ENCODE results near the gene BCL11B.

BCL11B gene

DNA sequence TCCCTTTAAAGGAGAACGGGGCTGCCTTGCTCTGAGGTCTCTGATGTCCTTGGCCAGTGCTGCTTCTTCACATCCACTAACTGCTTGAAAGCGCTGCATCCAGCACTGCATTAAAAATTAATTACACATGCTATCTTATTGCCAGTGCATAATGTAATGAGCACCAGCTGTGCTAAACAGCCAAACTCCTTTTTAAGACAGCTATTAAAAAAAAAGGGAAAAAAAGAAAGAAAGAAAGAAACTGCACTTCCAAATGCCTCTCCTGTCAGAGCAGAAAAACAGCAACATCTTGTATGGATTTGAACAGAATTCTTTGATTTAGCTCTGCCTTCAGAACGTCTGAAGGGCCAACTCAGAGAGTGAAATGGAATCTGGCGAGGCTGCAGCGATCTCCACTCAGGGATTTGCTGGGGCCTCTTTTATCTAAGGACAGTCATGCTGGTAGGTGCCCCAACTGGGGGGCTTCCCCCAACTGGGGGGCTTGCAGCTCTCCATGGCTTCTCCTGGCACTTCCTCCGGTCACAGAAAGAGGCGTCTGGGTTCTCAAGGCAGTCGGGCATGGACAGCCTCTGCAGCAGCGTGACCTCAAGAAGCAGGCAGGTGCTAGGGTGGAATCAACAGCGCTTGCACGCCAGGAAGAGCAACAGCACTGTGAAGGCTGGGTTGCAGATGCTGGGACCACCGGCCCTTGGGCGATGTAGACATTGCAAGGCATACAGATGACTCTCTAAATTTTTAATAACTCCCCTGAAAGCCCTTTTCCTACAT, 46.4 kb downstream of the BCL11B start:
- H3K4me3 Mint-ChIP-seq, result no peak overlapping the region
- ATAC-seq (ENCODE audit: low read depth) (no peak), DNase-seq (ENCODE audit: low spot score in 2 of 2) (no peak)
- H3K36me3 Mint-ChIP-seq, result no peaks in the 10 kb centered on the region
- H3K9me3 Mint-ChIP-seq, result peaks cover 5% of the 10 kb centered on the region
- H3K27me3 Mint-ChIP-seq, result peaks cover 5% of the 10 kb centered on the region
- no peak overlapping the region for H3K27ac Mint-ChIP-seq
- H3K4me1 Mint-ChIP-seq, result no peaks in the 10 kb centered on the region

DNA sequence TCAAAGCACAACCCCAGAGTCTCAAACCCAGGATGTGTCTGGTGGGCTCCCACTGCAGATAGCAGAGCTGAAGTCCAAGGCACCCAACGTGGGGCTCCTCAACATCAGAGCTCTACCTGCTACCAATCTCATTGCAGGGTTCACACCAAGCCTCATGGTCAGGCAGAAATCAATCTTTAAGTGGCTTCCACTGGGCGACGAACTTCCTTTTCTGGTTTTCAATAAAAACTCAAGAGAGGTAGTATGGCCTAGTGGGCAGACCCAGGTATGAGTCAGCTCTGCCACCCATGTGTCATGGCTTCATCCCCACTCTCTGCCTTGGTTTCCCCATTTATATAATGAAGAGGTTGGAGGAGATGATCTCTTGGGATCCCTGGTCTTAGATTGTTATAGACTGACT, 47.0 kb downstream of the BCL11B start:
- no peaks in the 10 kb centered on the region for H3K4me1 Mint-ChIP-seq
- no peak for ATAC-seq (ENCODE audit: low read depth)
- H3K9me3 Mint-ChIP-seq, result peaks cover 8% of the 10 kb centered on the region
- DNase-seq (ENCODE audit: low spot score in 2 of 2), result no peak
- no peaks in the 10 kb centered on the region for H3K36me3 Mint-ChIP-seq
- H3K27me3 Mint-ChIP-seq, result peaks cover 5% of the 10 kb centered on the region
- H3K4me3 Mint-ChIP-seq, result no peak overlapping the region
- no peak overlapping the region for H3K27ac Mint-ChIP-seq

DNA sequence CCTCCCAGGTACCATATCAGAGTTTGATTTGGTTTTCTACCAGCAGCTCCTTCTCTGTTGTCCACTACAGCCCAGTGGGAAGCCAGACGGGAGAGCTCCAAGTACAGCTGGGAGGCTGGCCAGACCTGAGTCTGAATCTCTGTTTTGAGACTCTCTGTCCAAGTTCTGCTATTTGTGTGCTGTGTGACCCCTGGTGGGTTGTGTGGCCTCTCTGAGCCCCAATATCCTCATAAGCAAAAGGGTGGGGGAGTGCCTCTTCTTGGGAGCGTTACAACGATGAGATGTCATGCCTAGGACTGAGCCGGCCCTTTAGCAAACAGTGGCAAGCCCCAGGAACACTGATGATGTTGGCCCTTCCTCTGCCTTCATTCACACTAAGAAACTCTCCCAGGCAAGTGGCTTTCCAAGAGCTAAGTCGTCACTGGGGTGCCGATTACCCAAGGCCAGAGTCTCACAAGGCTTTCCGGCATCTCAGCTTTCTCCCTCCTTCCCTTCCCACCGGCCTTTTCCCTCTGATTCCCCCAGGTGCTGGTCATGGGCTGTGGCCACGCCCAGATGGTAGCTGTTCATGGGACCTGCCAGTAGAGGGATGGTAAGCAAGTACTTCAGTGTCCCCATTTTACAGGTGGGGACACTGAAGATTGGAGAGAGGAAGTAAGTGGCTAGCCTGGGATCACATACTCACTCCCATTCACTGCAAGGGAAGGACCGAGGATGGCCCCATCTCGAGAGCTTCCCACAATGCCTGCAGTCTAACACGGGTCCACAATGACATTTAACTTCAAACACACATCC, 47.7 kb downstream of the BCL11B start:
- ATAC-seq (ENCODE audit: low read depth) (no peak), DNase-seq (ENCODE audit: low spot score in 2 of 2) (no peak)
- Mint-ChIP-seq H3K27ac (no peak overlapping the region), H3K4me1 (no peaks in the 10 kb centered on the region), H3K9me3 (peaks cover 8% of the 10 kb centered on the region), H3K4me3 (no peak overlapping the region), H3K27me3 (peaks cover 5% of the 10 kb centered on the region), H3K36me3 (no peaks in the 10 kb centered on the region)

DNA sequence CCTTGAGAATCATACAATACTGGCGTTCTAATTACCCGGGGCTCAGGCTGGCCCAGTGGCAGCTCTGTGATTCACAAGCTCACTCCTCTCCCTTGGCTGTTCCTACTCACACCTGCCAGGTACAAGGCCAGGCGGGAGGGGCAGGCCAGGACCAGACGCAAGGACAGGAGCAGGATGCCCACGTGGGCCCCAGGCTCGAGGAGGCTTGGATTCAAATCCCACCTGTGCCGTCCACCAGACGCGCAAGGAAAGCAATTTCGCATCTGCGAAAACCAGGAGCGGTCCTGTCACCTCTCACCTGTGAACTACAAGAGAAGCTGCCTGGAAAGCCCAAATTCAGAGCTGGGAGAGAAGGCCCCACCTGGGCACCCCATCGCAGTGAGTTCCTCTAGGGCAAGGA, 50.6 kb downstream of the BCL11B start:
- H3K27ac Mint-ChIP-seq, result no peak overlapping the region
- H3K36me3 Mint-ChIP-seq, result no peaks in the 10 kb centered on the region
- H3K4me1 Mint-ChIP-seq, result no peaks in the 10 kb centered on the region
- H3K9me3 Mint-ChIP-seq, result peaks cover 11% of the 10 kb centered on the region
- H3K4me3 Mint-ChIP-seq, result no peak overlapping the region
- H3K27me3 Mint-ChIP-seq, result no peaks in the 10 kb centered on the region
- DNase-seq (ENCODE audit: low spot score in 2 of 2) (no peak), ATAC-seq (ENCODE audit: low read depth) (no peak)

DNA sequence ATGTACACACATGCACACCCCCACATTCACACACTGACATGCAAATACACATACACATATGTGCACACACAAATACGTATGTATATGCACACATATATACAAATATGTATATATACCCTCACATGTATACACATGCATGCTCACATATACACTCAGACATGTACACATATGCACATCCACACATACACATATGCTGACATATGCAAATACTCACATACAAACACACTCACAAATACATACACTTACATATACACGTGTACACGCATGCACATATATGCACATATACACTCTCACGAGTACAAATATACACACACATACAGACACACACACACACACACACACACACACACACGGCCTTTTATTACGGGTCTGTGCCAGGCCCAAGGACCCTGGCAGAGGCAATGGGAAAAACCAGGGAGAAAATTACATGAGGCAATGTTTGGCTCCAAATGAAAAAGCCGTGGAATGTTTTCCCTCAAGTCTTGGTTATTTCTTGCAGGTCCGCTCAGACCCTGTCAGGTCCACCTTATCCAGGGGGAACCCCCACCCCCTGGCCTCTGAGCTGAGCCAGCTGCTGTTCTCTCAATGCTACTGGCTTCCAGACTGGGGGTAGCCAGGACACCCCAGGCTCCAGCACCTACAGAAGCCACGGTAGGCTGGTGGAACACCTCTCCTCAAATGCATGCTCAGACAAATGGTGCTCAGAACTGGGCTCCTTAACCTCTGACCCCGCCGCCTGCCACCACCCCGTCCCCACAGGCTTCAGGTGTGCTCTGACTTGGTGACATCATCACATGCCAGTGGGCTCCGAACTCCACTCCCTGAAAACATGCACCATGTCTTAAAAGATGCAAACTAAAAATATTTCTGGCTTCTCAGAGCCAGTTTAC, 54.7 kb downstream of the BCL11B start:
- H3K27me3 Mint-ChIP-seq, result no peaks in the 10 kb centered on the region
- no peaks in the 10 kb centered on the region for H3K36me3 Mint-ChIP-seq
- H3K4me3 Mint-ChIP-seq, result no peak overlapping the region
- H3K4me1 Mint-ChIP-seq, result no peaks in the 10 kb centered on the region
- H3K27ac Mint-ChIP-seq, result no peak overlapping the region
- ATAC-seq (ENCODE audit: low read depth) (no peak), DNase-seq (ENCODE audit: low spot score in 2 of 2) (no peak)
- H3K9me3 Mint-ChIP-seq, result peaks cover 12% of the 10 kb centered on the region

DNA sequence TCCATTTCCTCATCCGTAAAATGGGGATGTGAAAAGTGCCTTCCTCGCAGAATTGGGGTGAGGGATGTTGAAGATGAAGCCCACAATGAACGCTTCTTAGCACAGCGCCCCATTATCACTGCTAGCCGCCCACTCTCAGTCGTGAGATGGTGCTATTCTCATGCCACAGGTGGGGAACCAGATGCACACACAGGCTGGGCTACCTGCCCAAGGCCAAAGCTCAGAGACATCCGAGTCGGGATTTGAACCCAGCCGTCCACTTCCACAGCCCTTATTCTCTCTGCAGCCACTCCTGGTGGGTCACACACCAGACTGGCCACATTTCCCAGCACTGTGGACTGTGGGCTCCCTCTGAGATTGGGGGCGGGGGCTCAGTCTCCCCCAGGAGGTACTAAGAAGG, 55.8 kb downstream of the BCL11B start:
- no peaks in the 10 kb centered on the region for H3K4me1 Mint-ChIP-seq
- no peaks in the 10 kb centered on the region for H3K27me3 Mint-ChIP-seq
- H3K9me3 Mint-ChIP-seq, result peaks cover 12% of the 10 kb centered on the region
- no peaks in the 10 kb centered on the region for H3K36me3 Mint-ChIP-seq
- no peak overlapping the region for H3K27ac Mint-ChIP-seq
- ATAC-seq (ENCODE audit: low read depth), result no peak
- H3K4me3 Mint-ChIP-seq, result no peak overlapping the region
- no peak for DNase-seq (ENCODE audit: low spot score in 2 of 2)

DNA sequence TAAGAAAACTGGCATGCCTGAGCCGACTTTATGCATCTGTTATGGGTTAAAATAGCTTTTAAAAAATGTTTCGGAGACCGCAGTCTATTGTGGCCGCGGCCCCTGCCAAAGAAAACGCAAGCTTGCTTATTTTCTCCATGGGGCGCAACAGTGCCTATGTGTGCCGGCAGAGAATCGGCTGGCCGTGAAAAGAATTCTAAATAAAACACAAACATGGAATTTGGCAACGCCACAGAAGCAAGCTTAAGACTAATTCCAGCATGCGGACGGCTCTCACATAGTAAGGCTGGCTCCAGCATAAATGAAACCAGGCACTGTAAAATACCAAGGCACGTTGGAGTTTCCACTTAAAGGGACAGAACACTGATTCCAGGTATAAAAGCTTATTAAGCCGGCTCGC, 56.7 kb downstream of the BCL11B start:
- H3K27me3 Mint-ChIP-seq, result peaks cover 2% of the 10 kb centered on the region

DNA sequence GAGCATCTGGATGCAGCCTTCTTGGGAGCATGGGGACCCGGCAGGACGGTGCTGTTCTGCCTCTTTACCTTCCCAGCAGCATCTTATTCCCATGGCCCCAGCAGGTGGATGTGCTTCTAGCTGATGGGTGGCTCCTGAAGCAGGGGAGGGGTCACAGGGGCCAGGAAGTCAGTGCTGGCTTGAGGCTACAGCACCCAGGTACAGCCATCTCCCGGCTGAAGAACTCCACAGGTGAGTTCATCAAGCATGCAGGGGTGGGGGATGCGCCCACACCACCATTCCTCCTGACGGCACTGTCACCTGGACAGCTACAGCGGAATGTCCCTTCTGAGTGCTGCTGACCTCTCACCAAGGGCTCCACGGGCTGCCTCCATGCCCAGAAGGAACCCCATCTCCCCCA, 57.3 kb downstream of the BCL11B start:
- DNase-seq (ENCODE audit: low spot score in 2 of 2), result no peak
- no peak for ATAC-seq (ENCODE audit: low read depth)
- peaks cover 3% of the 10 kb centered on the region for H3K27me3 Mint-ChIP-seq
- no peak overlapping the region for H3K4me3 Mint-ChIP-seq
- peaks cover 11% of the 10 kb centered on the region for H3K9me3 Mint-ChIP-seq
- no peaks in the 10 kb centered on the region for H3K4me1 Mint-ChIP-seq
- no peaks in the 10 kb centered on the region for H3K36me3 Mint-ChIP-seq
- no peak overlapping the region for H3K27ac Mint-ChIP-seq

More for the DNA sequence above, 56.7 kb downstream of the BCL11B start:
- DNase-seq (ENCODE audit: low spot score in 2 of 2) (no peak), ATAC-seq (ENCODE audit: low read depth) (no peak)
- H3K27ac Mint-ChIP-seq, result no peak overlapping the region
- no peaks in the 10 kb centered on the region for H3K36me3 Mint-ChIP-seq
- H3K4me1 Mint-ChIP-seq, result no peaks in the 10 kb centered on the region
- H3K4me3 Mint-ChIP-seq, result no peak overlapping the region
- peaks cover 13% of the 10 kb centered on the region for H3K9me3 Mint-ChIP-seq

DNA sequence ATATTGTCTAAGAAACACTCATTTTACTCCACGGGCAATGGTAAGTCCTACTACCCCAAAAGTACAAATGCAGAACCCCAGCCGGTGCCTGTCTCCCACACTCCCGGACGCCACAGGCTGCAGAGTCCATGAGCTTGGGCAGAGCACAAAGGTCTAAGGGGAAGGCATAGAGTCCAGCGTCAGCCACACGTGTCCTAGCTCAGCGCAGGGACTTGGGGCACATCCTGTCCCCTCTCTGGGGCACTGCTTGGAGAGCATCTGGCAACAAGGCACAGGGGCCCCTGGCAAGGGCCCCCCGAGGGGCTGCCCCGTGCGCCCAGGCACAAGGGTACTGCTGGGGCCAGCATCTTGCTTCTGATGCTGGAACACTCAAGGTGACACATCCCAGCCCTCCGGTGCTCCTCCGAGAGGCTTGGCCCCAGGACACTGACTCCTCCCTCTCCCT, 58.4 kb downstream of the BCL11B start:
- ATAC-seq (ENCODE audit: low read depth), result no peak
- Mint-ChIP-seq H3K9me3 (peaks cover 11% of the 10 kb centered on the region), H3K27ac (no peak overlapping the region), H3K4me1 (no peaks in the 10 kb centered on the region), H3K27me3 (peaks cover 3% of the 10 kb centered on the region), H3K4me3 (no peak overlapping the region), H3K36me3 (no peaks in the 10 kb centered on the region)
- DNase-seq (ENCODE audit: low spot score in 2 of 2), result no peak

DNA sequence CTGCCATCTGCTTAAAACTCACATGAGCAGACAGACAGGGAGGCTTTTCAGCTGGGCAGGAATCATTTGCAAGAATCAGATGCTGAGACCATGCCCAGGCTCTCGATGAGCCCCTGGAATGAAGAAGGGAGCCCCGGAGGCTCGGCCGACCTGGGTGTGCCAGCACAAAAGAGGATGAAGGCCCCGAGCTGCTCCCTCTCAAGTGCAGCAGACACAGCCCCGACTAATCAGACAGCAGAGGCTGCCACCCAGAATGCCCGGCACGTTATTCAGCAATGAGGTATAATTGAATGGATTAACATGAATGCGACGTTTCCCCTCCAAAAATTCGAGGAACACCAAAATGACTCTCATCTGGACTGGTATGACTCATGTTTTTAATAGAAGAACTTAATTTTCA, 58.9 kb downstream of the BCL11B start:
- Mint-ChIP-seq H3K27ac (no peak overlapping the region), H3K9me3 (peaks cover 11% of the 10 kb centered on the region), H3K4me3 (no peak overlapping the region), H3K4me1 (no peaks in the 10 kb centered on the region), H3K27me3 (peaks cover 3% of the 10 kb centered on the region), H3K36me3 (no peaks in the 10 kb centered on the region)
- ATAC-seq (ENCODE audit: low read depth) (no peak), DNase-seq (ENCODE audit: low spot score in 2 of 2) (no peak)

DNA sequence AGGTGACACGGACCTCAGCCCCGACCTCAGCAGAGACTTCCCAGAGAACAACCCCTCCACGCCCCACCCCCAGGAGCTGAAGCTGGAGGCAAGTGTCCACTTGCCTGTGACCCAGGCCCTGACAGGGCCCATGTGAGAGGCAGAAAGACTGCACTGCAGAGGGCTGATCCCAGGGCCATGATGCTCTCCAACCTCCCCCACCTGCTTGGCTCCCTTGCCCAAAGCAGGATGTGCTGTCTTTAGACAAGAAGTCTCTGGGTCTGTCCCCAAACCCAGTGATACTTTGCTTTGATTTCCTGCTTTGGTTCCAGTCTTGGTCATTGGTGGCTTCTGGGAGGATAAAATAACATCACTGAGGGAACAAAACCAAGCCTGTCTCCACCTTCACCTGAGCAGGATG, 59.4 kb downstream of the BCL11B start:
- H3K36me3 Mint-ChIP-seq, result no peaks in the 10 kb centered on the region
- H3K9me3 Mint-ChIP-seq, result peaks cover 11% of the 10 kb centered on the region
- no peak overlapping the region for H3K4me3 Mint-ChIP-seq
- DNase-seq (ENCODE audit: low spot score in 2 of 2), result no peak
- H3K4me1 Mint-ChIP-seq, result no peaks in the 10 kb centered on the region
- no peak for ATAC-seq (ENCODE audit: low read depth)
- no peak overlapping the region for H3K27ac Mint-ChIP-seq
- H3K27me3 Mint-ChIP-seq, result peaks cover 3% of the 10 kb centered on the region

DNA sequence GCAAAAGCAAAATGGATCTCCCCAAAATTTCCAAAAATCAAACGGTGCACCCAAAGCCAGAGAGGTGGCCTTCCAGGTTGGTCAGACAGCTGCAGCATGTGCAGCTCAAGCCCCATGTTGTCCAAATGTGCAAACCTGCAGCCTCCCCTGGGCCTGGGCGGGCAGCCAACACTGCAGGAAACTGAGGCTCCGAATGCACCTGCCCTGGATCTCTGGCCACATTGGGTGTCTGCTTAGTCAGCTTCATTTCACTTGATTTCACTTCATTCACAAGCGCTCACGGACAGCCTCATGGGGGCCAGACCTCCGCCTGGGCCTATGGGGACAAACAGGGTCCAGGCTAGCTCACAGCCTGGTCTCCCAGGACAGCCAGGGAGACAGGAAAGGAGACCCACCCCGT, 59.8 kb downstream of the BCL11B start:
- Mint-ChIP-seq H3K36me3 (no peaks in the 10 kb centered on the region), H3K27me3 (peaks cover 3% of the 10 kb centered on the region), H3K9me3 (peaks cover 11% of the 10 kb centered on the region), H3K4me1 (no peaks in the 10 kb centered on the region), H3K4me3 (no peak overlapping the region), H3K27ac (no peak overlapping the region)
- ATAC-seq (ENCODE audit: low read depth), result no peak
- DNase-seq (ENCODE audit: low spot score in 2 of 2), result no peak

DNA sequence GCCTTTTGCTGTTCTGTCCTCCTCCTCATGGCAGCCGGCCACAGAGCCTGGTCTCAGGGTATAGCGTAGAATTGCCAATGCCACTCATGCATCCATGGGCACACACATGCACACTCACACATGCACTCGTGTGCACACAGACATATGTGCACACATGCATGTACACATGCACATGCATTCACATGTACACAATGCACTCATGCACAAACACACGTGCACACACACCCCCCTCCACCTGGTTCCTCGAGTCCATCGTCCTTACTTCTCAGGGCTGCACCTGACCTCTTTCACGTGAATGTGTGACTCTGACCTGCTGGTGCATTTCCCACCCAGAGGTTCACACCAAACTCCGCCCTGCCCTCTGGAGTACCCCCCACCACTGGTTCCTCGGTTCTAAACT, 60.6 kb downstream of the BCL11B start:
- ATAC-seq (ENCODE audit: low read depth), result no peak
- Mint-ChIP-seq H3K9me3 (peaks cover 4% of the 10 kb centered on the region), H3K27me3 (peaks cover 3% of the 10 kb centered on the region), H3K4me1 (no peaks in the 10 kb centered on the region), H3K4me3 (no peak overlapping the region), H3K27ac (no peak overlapping the region), H3K36me3 (no peaks in the 10 kb centered on the region)
- DNase-seq (ENCODE audit: low spot score in 2 of 2), result no peak

DNA sequence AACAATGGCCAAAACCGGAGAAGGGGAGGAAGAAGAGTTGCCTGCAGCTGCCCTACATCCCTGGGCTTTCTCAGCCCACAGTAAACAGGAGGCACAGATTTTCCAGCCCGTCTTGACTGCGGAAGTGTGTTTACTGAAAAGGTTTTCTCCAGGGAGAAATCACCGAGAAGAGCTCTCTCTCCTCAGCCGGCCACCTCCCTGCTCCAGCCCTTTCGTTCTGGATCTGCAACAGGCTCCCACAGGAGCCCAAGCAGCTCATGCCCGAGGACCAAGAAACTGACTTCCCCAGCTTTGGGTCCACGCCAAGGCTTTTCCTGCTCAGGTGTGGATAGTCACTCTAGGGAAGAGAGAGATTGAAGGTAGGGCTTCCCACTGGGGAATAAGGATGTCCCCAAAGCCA, 61.7 kb downstream of the BCL11B start:
- peaks cover 3% of the 10 kb centered on the region for H3K27me3 Mint-ChIP-seq
- H3K27ac Mint-ChIP-seq, result no peak overlapping the region
- no peaks in the 10 kb centered on the region for H3K4me1 Mint-ChIP-seq
- peaks cover 2% of the 10 kb centered on the region for H3K9me3 Mint-ChIP-seq
- H3K36me3 Mint-ChIP-seq, result no peaks in the 10 kb centered on the region
- ATAC-seq (ENCODE audit: low read depth), result no peak
- no peak overlapping the region for H3K4me3 Mint-ChIP-seq
- no peak for DNase-seq (ENCODE audit: low spot score in 2 of 2)

Measured in memory B cell (primary cell).